Natural killer cell (primary cell): ENCODE results near the gene WDR5. TPM values are rescaled to one million over a fixed set of nuclear protein-coding genes. Genes with fewer than 3 reads are reported as not detected.

ENCODE experiments used
- ATAC-seq, 3 donors: fragments of 150-1000 bp in 2 of 3; fragments of 200-7000 bp in 1 of 3; cut with Tn5 transposase; 1 replicate in 1 of 3; 2 replicates in 2 of 3; pipeline ENCODE4 v1.10.0; 2021; ENCODE audit warnings: mild to moderate bottlenecking in 2 of 3, moderate library complexity in 2 of 3
- DNase-seq, 2 donors: peaks; one replicate each; pipeline versions ENCODE4 v3.0.0 to v3.0.0-alpha.2; 2013 to 2021; ENCODE audit warnings: mixed read lengths in 1 of 2
- H3K27ac ChIP-seq: one replicate; pipeline ENCODE4 v1.5.1; 2013; ENCODE audit warnings: mild to moderate bottlenecking, low read length
- H3K27me3 ChIP-seq: one replicate; pipeline ENCODE4 v1.6.1; 2013; ENCODE audit warnings: low read length; ENCODE audit not compliant: control insufficient read depth, insufficient read depth
- H3K36me3 ChIP-seq: one replicate; pipeline ENCODE4 v1.6.1; 2013; ENCODE audit warnings: low read length; ENCODE audit not compliant: control insufficient read depth, insufficient read depth
- H3K4me1 ChIP-seq: one replicate; pipeline ENCODE4 v1.6.1; 2013; ENCODE audit warnings: low read length; ENCODE audit not compliant: control insufficient read depth, insufficient read depth
- H3K4me3 ChIP-seq: one replicate; pipeline ENCODE4 v1.5.1; 2013; ENCODE audit warnings: low read length
- H3K9me3 ChIP-seq: one replicate; pipeline ENCODE4 v1.6.1; 2013; ENCODE audit warnings: low read length; ENCODE audit not compliant: control insufficient read depth, insufficient read depth
- H3K27ac Mint-ChIP-seq, 2 donors: one replicate each; pipeline ENCODE4 v1.8.0; 2022; ENCODE audit warnings: mild to moderate bottlenecking in 2 of 2, mixed read lengths in 2 of 2, moderate library complexity in 1 of 2
- H3K27me3 Mint-ChIP-seq, 2 donors: one replicate each; pipeline ENCODE4 v1.8.0; 2022; ENCODE audit warnings: low read depth in 2 of 2, mixed read lengths in 2 of 2
- H3K36me3 Mint-ChIP-seq: one replicate; pipeline ENCODE4 v1.8.0; 2022; ENCODE audit warnings: mixed read lengths
- H3K4me1 Mint-ChIP-seq, 2 donors: one replicate each; pipeline ENCODE4 v1.8.0; 2022; ENCODE audit warnings: mixed read lengths in 2 of 2
- H3K4me3 Mint-ChIP-seq: one replicate; pipeline ENCODE4 v1.8.0; 2022; ENCODE audit warnings: mild to moderate bottlenecking, moderate library complexity, mixed read lengths
- H3K9me3 Mint-ChIP-seq, 2 donors: one replicate each; pipeline ENCODE4 v1.8.0; 2022; ENCODE audit warnings: mixed read lengths in 2 of 2
- CTCF ChIP-seq: fragments of 200-600 bp; IDR thresholded peaks from one replicate; pipeline ENCODE4 v1.8.0; 2022; ENCODE audit warnings: antibody characterized with exemption
- WGBS: methylation state at CpG from one replicate; pipeline ENCODE4 v1.1.7; 2013; ENCODE audit warnings: missing lambda C conversion rate; ENCODE audit not compliant: insufficient coverage; 5-methylcytosine and 5-hydroxymethylcytosine counted together
- intact Hi-C: fragments of 100-400 bp; cut with micrococcal nuclease; formaldehyde crosslinking; loops from one replicate; pipeline ENCODE4 v1.14.2; 2022
- total RNA-seq, 4 donors: library from RNA; stranded (reverse); fragments of 120-200 nt in 1 of 4; gene quantifications; one replicate each; pipeline versions ENCODE4 v1.2.3 to v1.2.4, GENCODE V29; 2013 to 2022

The WDR5 gene
- total RNA-seq, 3 donors from 2014 or later (not counting 1 experiment from before 2014, with no cell fraction given) = 12.9 to 18.6 (median 15.9) TPM

DNA sequence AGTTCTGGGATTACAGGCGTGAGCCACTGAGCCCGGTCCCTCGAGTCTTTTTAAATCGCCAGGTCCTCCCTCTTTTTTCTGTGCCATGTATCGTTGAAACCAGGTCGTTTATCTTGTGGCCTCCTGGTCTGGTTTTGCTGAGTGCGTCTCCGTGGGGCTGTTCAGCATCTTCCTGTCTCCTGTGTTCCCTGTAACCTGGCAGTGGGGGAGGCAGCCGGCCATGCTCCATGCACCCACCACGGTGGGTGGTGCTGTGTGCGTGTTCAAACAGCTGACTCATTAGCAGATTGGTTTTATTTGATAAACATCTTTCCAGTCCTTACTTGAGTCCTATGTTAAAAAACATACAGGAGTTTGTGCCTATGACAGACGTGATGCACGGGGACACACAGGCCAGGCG, 25.8 kb downstream of the WDR5 start:
- Mint-ChIP-seq H3K4me3 (peak overlapping the region; percentile 68), H3K27me3 (no peaks in the 10 kb centered on the region), H3K4me1 (peaks cover 5 to 15% of the 10 kb centered on the region in 2 donors), H3K27ac (no peak overlapping the region), H3K36me3 (no peaks in the 10 kb centered on the region), H3K9me3 (no peaks in the 10 kb centered on the region)
- Histone ChIP-seq H3K27me3 (no peaks in the 10 kb centered on the region), H3K4me3 (no peak overlapping the region), H3K9me3 (no peaks in the 10 kb centered on the region), H3K4me1 (peaks cover 13% of the 10 kb centered on the region), H3K27ac (no peak overlapping the region), H3K36me3 (peaks cover 20% of the 10 kb centered on the region)
- intact Hi-C loops = loop anchor here (10.0 kb wide), 1 partner anchor 163 kb away; the partner anchor contains the start of gene RXRA
- no peak for TF ChIP-seq CTCF
- DNase-seq (no peak), ATAC-seq (no peak)
- WGBS = 87% methylated on average over 14 of the region's 14 CpGs

DNA sequence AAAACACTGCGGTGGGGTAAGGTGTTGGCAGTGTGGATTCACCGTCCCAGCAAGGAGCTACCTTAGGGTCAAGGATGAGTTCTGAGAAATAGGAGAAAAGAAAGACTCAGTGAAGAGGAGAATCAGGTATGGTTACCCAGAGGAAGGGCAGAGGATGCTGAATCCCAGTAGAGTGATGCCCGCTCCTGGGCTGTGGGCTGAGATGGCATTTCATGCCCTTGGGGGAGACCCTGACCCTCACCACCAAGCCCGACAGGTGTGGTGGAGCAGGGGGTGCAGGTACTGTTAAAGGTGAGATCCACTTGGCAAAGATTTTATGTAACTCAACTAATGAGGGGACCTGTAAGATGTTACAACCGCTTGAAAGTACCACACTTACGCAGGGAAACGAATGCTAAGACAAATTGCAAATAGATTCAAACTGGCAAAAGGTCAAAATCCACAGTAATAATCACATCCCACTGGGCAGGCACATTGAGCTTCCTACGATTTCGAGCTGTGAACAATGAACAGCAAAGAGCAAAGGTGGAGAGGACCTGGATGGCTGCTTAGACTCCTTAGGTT, 26.4 kb downstream of the WDR5 start:
- H3K9me3 Mint-ChIP-seq = no peaks in the 10 kb centered on the region
- Histone ChIP-seq H3K36me3 (peaks cover 14% of the 10 kb centered on the region), H3K27me3 (no peaks in the 10 kb centered on the region), H3K4me3 (no peak overlapping the region), H3K9me3 (no peaks in the 10 kb centered on the region), H3K4me1 (peaks cover 13% of the 10 kb centered on the region), H3K27ac (no peak overlapping the region)
- H3K4me1 Mint-ChIP-seq = peaks cover 5 to 15% of the 10 kb centered on the region in 2 donors
- intact Hi-C loops = loop anchor here (10.0 kb wide), 1 partner anchor 163 kb away; the partner anchor contains the start of gene RXRA
- no peak overlapping the region for H3K27ac Mint-ChIP-seq
- no peaks in the 10 kb centered on the region for H3K36me3 Mint-ChIP-seq
- no peak for DNase-seq
- ATAC-seq = no peak
- 95% methylated on average over 9 of the region's 9 CpGs for WGBS
- no peak for TF ChIP-seq CTCF
- no peaks in the 10 kb centered on the region for H3K27me3 Mint-ChIP-seq
- peak overlapping the region; percentile 68 for H3K4me3 Mint-ChIP-seq

DNA sequence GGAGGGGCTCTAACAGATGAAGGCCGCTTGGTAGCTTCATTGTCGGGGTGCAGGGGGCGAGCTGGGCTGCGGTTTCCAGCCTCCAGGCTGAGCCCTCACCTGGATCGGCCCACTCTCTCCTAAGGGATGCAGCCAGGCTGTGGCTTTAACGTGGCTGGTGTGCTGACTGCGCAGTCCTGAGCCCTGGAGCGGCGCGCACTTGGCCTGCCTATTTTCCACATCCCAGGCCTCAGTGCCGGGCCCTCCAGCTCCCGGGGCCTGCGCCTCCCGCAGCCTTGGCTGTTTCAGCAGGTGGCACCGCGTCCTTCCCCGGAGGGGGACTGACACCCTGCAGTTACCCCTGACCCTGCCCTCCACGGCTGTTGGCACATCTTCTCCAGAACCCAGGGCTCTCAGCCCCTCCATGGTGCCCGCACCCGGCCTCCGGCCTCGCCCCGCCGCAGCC, 27.1 kb downstream of the WDR5 start:
- TF ChIP-seq CTCF = no peak
- DNase-seq (no peak), ATAC-seq (no peak)
- H3K27me3 Mint-ChIP-seq = no peaks in the 10 kb centered on the region
- intact Hi-C loops = loop anchor here (10.0 kb wide), 1 partner anchor 162 kb away; the partner anchor contains the start of gene RXRA
- no peaks in the 10 kb centered on the region for H3K9me3 ChIP-seq
- no peak overlapping the region for H3K27ac Mint-ChIP-seq
- H3K27ac ChIP-seq = no peak overlapping the region
- peak overlapping the region; percentile 68 for H3K4me3 Mint-ChIP-seq
- no peaks in the 10 kb centered on the region for H3K27me3 ChIP-seq
- H3K4me3 ChIP-seq = no peak overlapping the region
- WGBS = 53% methylated on average over 24 of the region's 24 CpGs
- no peaks in the 10 kb centered on the region for H3K9me3 Mint-ChIP-seq
- H3K4me1 ChIP-seq = peaks cover 13% of the 10 kb centered on the region
- no peaks in the 10 kb centered on the region for H3K36me3 Mint-ChIP-seq
- H3K36me3 ChIP-seq = peaks cover 10% of the 10 kb centered on the region
- peaks cover 5 to 15% of the 10 kb centered on the region in 2 donors for H3K4me1 Mint-ChIP-seq
